Epithelial cell of proximal tubule (primary cell): Measurements from ENCODE around the gene JPH3. TPM values are rescaled to one million over a fixed set of nuclear protein-coding genes. Genes with fewer than 3 reads are reported as not detected.

ENCODE experiments used
- DNase-seq: peaks from one replicate; pipeline ENCODE4 v3.0.0-alpha.2; 2011; ENCODE audit warnings: low read depth
- H3K4me3 ChIP-seq: 2 replicates; pipeline ENCODE4 v1.5.1; 2011; ENCODE audit warnings: low read depth, mild to moderate bottlenecking, low read length
- CTCF ChIP-seq: conservative IDR thresholded peaks from 2 replicates; pipeline ENCODE4 v1.5.1; 2012; ENCODE audit warnings: low read depth, mild to moderate bottlenecking, low read length
- total RNA-seq: library from RNA; depleted of rRNA; stranded (reverse); fragments of >200 nt; gene quantifications from 2 replicates; pipeline ENCODE4 v1.2.3, GENCODE V29; 2015

Gene JPH3
- total RNA-seq, 1 donor from 2014 or later = 0.40 TPM

DNA sequence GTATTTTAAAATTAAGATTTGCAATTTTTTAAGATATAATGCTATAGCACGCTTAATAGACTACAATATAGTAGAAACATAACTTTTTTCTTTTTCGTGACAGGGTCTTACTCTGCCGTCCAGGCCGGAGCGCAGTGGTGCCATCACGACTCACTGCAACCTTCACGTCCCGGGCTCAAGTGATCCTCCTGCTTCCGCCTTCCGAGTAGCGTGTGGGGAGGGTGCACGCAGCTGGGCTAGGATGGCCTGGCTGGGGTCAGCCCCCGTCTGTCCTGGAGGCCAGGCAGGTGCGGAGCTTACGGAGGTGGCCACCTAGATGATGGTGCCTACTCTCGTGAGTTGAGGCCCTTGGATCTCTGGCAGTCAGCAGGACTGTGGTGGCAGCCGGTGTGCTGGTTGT is 50.1 kb downstream of the JPH3 start:
- no peak for DNase-seq
- TF ChIP-seq CTCF = no peak
- H3K4me3 ChIP-seq = no peak overlapping the region

DNA sequence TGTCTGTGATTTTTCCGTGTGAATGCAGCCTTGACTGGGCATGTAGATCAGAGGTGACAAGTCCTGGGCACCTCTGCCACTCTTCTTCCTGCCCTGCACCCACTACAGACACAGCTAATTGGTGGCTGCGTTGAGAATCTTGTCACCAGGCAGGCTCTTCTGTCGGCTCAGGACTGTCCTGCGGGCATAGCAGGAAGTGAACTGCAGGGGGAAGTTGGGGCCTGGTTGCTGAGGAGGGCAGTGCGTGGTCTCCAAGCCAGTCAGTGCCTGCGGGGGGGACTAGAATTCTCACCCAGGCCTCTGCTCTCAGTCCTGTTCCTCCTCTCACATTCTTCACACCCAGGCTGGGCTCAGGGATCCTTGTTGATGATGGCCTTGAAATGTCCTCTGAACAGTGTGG is 50.5 kb downstream of the JPH3 start:
- no peak overlapping the region for H3K4me3 ChIP-seq
- DNase-seq = no peak
- no peak for TF ChIP-seq CTCF

- no peak for DNase-seq
- peak; percentile 53 for TF ChIP-seq CTCF
Observed at GRCh38 chr16:87653234-87653633, 50.9 kb downstream of the JPH3 start.

GRCh38 chr16:87654826-87655225 is 52.5 kb downstream of the JPH3 start:
- TF ChIP-seq CTCF = no peak
- DNase-seq = no peak
- no peak overlapping the region for H3K4me3 ChIP-seq

More at GRCh38 chr16:87653234-87653633, 50.9 kb downstream of the JPH3 start:
- no peak overlapping the region for H3K4me3 ChIP-seq

DNA sequence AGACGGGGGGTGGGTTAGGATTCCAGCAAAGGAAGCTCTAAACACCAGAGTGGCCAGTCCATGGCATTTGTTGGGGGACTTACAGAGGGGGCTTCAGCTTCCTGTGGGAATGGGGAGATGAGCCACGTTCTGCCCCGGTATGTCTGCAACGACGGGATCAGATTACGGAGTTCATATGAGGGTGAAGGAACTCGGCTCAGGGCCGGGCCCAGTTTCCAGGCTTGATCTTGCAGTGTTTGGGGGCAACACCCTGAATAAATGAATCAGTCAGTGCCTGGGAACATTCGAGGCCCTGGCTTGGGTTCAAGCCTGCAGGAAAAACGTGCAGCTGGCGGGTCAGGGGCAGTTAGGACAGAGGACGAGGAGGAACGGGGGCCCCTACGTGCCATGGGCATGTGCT is 54.0 kb downstream of the JPH3 start:
- TF ChIP-seq CTCF = no peak
- DNase-seq = no peak
- no peak overlapping the region for H3K4me3 ChIP-seq

DNA sequence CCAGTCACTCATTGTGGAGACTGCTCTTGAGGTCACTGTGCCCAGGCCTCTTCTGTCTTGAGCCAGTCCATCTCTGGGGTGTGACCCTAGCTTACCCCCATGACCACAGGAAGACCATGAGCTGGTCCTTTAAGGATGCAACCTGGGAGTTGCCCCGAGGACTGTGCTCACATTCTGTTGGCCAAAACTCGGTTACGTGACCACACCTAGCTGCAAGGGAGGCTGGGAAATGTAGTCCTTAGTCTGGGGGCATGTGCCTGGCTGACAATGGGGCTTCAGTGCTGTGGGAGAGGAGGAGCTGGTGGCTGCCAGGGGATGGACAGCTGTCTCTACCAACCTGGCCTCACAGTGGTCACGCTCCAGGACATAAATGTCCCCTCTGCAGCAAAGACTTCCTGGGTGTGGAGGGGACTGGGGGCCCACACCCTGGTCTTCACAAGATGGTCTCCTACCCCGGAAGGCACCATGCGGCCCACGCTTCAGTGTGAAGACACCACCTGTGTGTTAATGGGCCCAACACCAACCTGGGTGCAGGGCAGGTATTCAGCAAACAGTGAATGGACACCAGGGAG is 55.4 kb downstream of the JPH3 start:
- no peak overlapping the region for H3K4me3 ChIP-seq
- DNase-seq = no peak
- no peak for TF ChIP-seq CTCF

- no peak for TF ChIP-seq CTCF
- DNase-seq = no peak
- no peak overlapping the region for H3K4me3 ChIP-seq
Observed at GRCh38 chr16:87658564-87659225, 56.4 kb downstream of the JPH3 start.
